Measurements from ENCODE around the gene SEL1L.
"Not testable (repeated sequence)": the region's sequence is repeated elsewhere in the genome, so short reads cannot be mapped to it uniquely, and the experiment has no call there.

Gene SEL1L

GRCh38 chr14:81435391-81436295 is 98.0 kb downstream of the SEL1L start:
- Histone ChIP-seq H4K20me1 (no peaks in the 10 kb centered on the region), H3K9me3 (peaks cover 25% of the 10 kb centered on the region), H3K27me3 (peaks cover 59% of the 10 kb centered on the region), H3K4me1 (no peaks in the 10 kb centered on the region), H3K36me3 (no peaks in the 10 kb centered on the region), H3K9ac (no peak overlapping the region), H3K27ac (no peak overlapping the region), H3K4me3 (peak overlapping the region; percentile 58), H3K4me2 (peak overlapping the region; percentile 66)
- no peak for TF ChIP-seq Cebpa-rat (IDR thresholded peaks at IDR 0.05)

- H3K4me2 ChIP-seq, result no peak overlapping the region
- H3K27me3 ChIP-seq, result peaks cover 59% of the 10 kb centered on the region
- no peak overlapping the region for H3K9ac ChIP-seq
Observed at GRCh38 chr14:81435048-81435390, 98.6 kb downstream of the SEL1L start.

GRCh38 chr14:81434230-81434629 is 99.4 kb downstream of the SEL1L start:
- Histone ChIP-seq H3K4me1 (no peaks in the 10 kb centered on the region), H3K27ac (no peak overlapping the region), H3K9me3 (peaks cover 25% of the 10 kb centered on the region), H3K36me3 (no peaks in the 10 kb centered on the region), H3K9ac (no peak overlapping the region), H3K27me3 (peaks cover 59% of the 10 kb centered on the region), H3K4me2 (no peak overlapping the region), H3K4me3 (no peak overlapping the region), H4K20me1 (no peaks in the 10 kb centered on the region)
- TF ChIP-seq Cebpa-rat (IDR thresholded peaks at IDR 0.05), result no peak

More at GRCh38 chr14:81435048-81435390, 98.6 kb downstream of the SEL1L start:
- Histone ChIP-seq H3K4me3 (no peak overlapping the region), H3K27ac (no peak overlapping the region), H3K9me3 (peaks cover 25% of the 10 kb centered on the region), H4K20me1 (no peaks in the 10 kb centered on the region), H3K36me3 (no peaks in the 10 kb centered on the region), H3K4me1 (no peaks in the 10 kb centered on the region)
- TF ChIP-seq Cebpa-rat (IDR thresholded peaks at IDR 0.05), result no peak

GRCh38 chr14:81433378-81433777 is 100.3 kb downstream of the SEL1L start:
- Histone ChIP-seq H4K20me1 (no peaks in the 10 kb centered on the region), H3K36me3 (no peaks in the 10 kb centered on the region), H3K9me3 (peaks cover 25% of the 10 kb centered on the region), H3K4me2 (no peak overlapping the region), H3K9ac (no peak overlapping the region), H3K27ac (no peak overlapping the region), H3K4me1 (no peaks in the 10 kb centered on the region), H3K27me3 (peaks cover 54% of the 10 kb centered on the region), H3K4me3 (no peak overlapping the region)
- no peak for TF ChIP-seq Cebpa-rat (IDR thresholded peaks at IDR 0.05)

DNA sequence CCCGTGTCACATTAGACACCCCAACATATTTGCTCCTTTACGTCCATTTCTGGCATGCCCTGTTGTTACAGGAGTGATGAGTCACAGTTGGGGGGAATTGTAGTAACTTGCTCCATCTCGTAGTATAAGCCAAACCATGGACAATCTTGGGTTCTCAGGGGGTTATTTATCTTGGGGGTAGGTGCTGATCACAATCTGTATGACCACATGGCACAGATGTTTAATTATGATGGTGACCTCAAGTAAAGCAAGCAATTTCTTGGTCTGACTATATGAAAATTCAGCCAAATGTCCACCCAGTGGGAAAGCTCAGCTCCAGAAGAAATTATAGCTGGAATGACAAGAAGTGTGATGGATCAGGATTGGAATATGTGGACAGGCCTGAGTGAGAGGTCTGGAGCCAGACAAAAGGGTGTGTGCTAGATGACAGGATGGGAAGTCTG is 101.4 kb downstream of the SEL1L start:
- Histone ChIP-seq H3K36me3 (no peaks in the 10 kb centered on the region), H3K4me1 (no peaks in the 10 kb centered on the region), H4K20me1 (no peaks in the 10 kb centered on the region), H3K27me3 (peaks cover 43% of the 10 kb centered on the region), H3K9me3 (peaks cover 21% of the 10 kb centered on the region), H3K4me3 (no peak overlapping the region), H3K9ac (no peak overlapping the region), H3K4me2 (no peak overlapping the region), H3K27ac (no peak overlapping the region)
- no peak for TF ChIP-seq Cebpa-rat (IDR thresholded peaks at IDR 0.05)

GRCh38 chr14:81430235-81430634 is 103.4 kb downstream of the SEL1L start:
- Histone ChIP-seq H3K9ac (no peak overlapping the region), H3K27ac (no peak overlapping the region), H3K9me3 (peaks cover 3% of the 10 kb centered on the region), H3K4me2 (no peak overlapping the region), H3K4me3 (no peak overlapping the region), H3K36me3 (no peaks in the 10 kb centered on the region), H3K27me3 (peaks cover 23% of the 10 kb centered on the region), H4K20me1 (no peaks in the 10 kb centered on the region), H3K4me1 (no peaks in the 10 kb centered on the region)
- TF ChIP-seq Cebpa-rat (IDR thresholded peaks at IDR 0.05), result no peak

DNA sequence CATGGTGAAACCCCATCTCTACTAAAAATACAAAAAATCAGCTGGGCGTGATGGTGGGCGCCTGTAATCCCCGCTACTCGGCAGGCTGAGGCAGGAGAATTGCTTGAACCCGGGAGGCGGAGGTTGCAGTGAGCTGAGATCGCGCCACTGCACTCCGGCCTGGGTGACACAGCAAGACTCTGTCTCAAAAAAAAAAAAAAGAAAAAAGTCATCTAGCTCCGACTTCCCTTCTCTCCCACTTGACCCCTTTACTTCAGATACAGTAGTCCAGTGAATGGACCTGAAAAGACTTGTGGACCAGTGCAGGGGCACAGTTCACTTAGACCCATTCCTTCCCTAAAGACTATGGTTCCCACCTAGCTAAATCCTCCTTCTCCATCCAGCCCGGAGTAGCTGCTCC is 103.9 kb downstream of the SEL1L start:
- H3K9ac ChIP-seq, H3K9me3 ChIP-seq, H3K36me3 ChIP-seq, H3K4me3 ChIP-seq, H3K4me1 ChIP-seq, H3K27ac ChIP-seq, H3K4me2 ChIP-seq, H4K20me1 ChIP-seq: not testable (repeated sequence)
- peaks cover 18% of the 10 kb centered on the region for H3K27me3 ChIP-seq

- H3K4me2 ChIP-seq, result no peak overlapping the region
- H4K20me1 ChIP-seq, result no peaks in the 10 kb centered on the region
- no peaks in the 10 kb centered on the region for H3K4me1 ChIP-seq
- no peak for TF ChIP-seq Cebpa-rat (IDR thresholded peaks at IDR 0.05)
- no peak overlapping the region for H3K4me3 ChIP-seq
- H3K9me3 ChIP-seq, result no peaks in the 10 kb centered on the region
- no peak overlapping the region for H3K9ac ChIP-seq
- H3K27ac ChIP-seq, result no peak overlapping the region
- H3K36me3 ChIP-seq, result no peaks in the 10 kb centered on the region
- H3K27me3 ChIP-seq, result peaks cover 11% of the 10 kb centered on the region
Observed at GRCh38 chr14:81429028-81429427, 104.6 kb downstream of the SEL1L start.

GRCh38 chr14:81427348-81428058 is 106.2 kb downstream of the SEL1L start:
- no peak overlapping the region for H3K9ac ChIP-seq
- no peaks in the 10 kb centered on the region for H3K4me1 ChIP-seq
- H3K4me3 ChIP-seq, result no peak overlapping the region
- H3K27ac ChIP-seq, result no peak overlapping the region
- H4K20me1 ChIP-seq, result no peaks in the 10 kb centered on the region
- no peak overlapping the region for H3K4me2 ChIP-seq
- no peaks in the 10 kb centered on the region for H3K9me3 ChIP-seq
- H3K27me3 ChIP-seq, result no peaks in the 10 kb centered on the region
- no peak for TF ChIP-seq Cebpa-rat (IDR thresholded peaks at IDR 0.05)
- no peaks in the 10 kb centered on the region for H3K36me3 ChIP-seq

DNA sequence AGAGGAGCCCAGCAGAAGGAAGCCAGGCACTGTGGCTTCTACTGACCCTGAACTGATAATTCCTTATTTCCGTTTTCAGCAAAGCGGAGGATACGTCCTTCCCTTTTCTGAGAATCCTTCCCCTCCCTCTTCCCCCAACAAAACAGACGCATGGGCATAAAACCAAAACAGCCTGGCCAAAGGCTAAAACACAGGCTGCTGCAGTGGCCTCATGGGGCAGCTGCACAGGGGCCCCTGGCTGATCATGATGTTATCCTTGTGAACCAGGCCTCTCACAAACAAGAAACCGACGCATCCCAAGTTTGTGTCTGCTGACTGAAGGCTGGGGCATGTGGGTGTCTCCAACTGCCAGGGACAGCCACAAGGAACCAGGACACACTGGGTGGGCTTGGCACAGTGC is 110.1 kb downstream of the SEL1L start:
- peaks cover 3% of the 10 kb centered on the region for H3K9me3 ChIP-seq
- no peak overlapping the region for H3K27ac ChIP-seq
- no peak for TF ChIP-seq Cebpa-rat (IDR thresholded peaks at IDR 0.05)
- H3K27me3 ChIP-seq, result no peaks in the 10 kb centered on the region
- no peaks in the 10 kb centered on the region for H3K4me1 ChIP-seq
- no peak overlapping the region for H3K4me2 ChIP-seq
- H3K4me3 ChIP-seq, result no peak overlapping the region
- H4K20me1 ChIP-seq, result no peaks in the 10 kb centered on the region
- H3K36me3 ChIP-seq, result no peaks in the 10 kb centered on the region
- H3K9ac ChIP-seq, result no peak overlapping the region
